ENCODE results near the gene CKMT2. TPM values are rescaled to one million over a fixed set of nuclear protein-coding genes. Genes with fewer than 3 reads are reported as not detected.
"Not testable (repeated sequence)": the region's sequence is repeated elsewhere in the genome, so short reads cannot be mapped to it uniquely, and the experiment has no call there.

The CKMT2 gene
- total RNA-seq, 1 experiment from 2014 or later, result not detected

DNA sequence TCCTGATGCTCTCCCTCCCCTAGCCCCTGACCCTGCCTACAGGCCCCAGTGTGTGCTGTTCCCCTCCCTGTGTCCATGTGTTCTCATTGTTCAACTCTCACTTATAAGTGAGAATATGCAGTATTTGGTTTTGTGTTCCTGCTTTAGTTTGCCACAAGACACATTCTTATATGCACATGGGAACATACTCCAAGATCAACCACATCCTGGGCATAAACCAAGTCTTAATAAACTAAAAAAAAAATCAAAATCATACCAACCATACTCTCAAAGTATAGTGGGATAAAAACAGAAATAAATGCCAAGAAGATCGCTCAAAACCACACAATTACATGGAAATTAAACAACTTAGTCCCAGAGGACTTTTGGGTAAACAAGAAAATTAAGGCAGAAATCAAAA lies 57.0 kb downstream of the CKMT2 start:
- Histone ChIP-seq H3K9me3 (ENCODE audit: control insufficient read depth, insufficient read depth, low read depth, low read length) (peaks cover 12% of the 10 kb centered on the region; the same call in 1 of the 2 replicates), H3K4me3 (ENCODE audit: low read depth in 2 of 2, low read length in 2 of 2) (no peak overlapping the region), H3K27me3 (ENCODE audit: control insufficient read depth, insufficient read depth, low read length) (no peaks in the 10 kb centered on the region), H3K4me1 (ENCODE audit: control insufficient read depth, insufficient read depth, low read length) (no peaks in the 10 kb centered on the region), H3K27ac (ENCODE audit: low read length) (no peak overlapping the region), H3K36me3 (ENCODE audit: control insufficient read depth, insufficient read depth, low read length) (no peaks in the 10 kb centered on the region)
- no peak for DNase-seq (ENCODE audit: low read depth, low spot score)
- ChIA-PET POLR2A (no interaction called here), CTCF (no interaction called here)
- no peak for ATAC-seq
- intact Hi-C loops (cut with micrococcal nuclease; ENCODE audit: unreplicated experiment) (loop anchor here (10.0 kb wide), 1 partner anchor 45 kb away; no protein-coding TSS in a partner anchor), in situ Hi-C loops (cut with HindIII; ENCODE audit: low pct_unique_long_range_greater_than_20kb, low sequenced_read_pairs) (no loop called here)
- TF ChIP-seq, protein P1, sequence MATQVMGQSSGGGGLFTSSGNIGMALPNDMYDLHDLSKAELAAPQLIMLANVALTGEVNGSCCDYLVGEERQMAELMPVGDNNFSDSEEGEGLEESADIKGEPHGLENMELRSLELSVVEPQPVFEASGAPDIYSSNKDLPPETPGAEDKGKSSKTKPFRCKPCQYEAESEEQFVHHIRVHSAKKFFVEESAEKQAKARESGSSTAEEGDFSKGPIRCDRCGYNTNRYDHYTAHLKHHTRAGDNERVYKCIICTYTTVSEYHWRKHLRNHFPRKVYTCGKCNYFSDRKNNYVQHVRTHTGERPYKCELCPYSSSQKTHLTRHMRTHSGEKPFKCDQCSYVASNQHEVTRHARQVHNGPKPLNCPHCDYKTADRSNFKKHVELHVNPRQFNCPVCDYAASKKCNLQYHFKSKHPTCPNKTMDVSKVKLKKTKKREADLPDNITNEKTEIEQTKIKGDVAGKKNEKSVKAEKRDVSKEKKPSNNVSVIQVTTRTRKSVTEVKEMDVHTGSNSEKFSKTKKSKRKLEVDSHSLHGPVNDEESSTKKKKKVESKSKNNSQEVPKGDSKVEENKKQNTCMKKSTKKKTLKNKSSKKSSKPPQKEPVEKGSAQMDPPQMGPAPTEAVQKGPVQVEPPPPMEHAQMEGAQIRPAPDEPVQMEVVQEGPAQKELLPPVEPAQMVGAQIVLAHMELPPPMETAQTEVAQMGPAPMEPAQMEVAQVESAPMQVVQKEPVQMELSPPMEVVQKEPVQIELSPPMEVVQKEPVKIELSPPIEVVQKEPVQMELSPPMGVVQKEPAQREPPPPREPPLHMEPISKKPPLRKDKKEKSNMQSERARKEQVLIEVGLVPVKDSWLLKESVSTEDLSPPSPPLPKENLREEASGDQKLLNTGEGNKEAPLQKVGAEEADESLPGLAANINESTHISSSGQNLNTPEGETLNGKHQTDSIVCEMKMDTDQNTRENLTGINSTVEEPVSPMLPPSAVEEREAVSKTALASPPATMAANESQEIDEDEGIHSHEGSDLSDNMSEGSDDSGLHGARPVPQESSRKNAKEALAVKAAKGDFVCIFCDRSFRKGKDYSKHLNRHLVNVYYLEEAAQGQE (IDR thresholded peaks at IDR 0.05; ENCODE audit: insufficient read depth in 1 of 2, low read depth in 2 of 2, low read length in 1 of 2), result no peak
- no peak for TF ChIP-seq POLR2AphosphoS5 (IDR thresholded peaks at IDR 0.05; ENCODE audit: low read depth, low read length)
- no peak for TF ChIP-seq SIN3A (IDR thresholded peaks at IDR 0.05; ENCODE audit: borderline replicate concordance, insufficient read depth, low read depth, low read length)
- BruUV-seq (replicated peaks), result no TSS peak

DNA sequence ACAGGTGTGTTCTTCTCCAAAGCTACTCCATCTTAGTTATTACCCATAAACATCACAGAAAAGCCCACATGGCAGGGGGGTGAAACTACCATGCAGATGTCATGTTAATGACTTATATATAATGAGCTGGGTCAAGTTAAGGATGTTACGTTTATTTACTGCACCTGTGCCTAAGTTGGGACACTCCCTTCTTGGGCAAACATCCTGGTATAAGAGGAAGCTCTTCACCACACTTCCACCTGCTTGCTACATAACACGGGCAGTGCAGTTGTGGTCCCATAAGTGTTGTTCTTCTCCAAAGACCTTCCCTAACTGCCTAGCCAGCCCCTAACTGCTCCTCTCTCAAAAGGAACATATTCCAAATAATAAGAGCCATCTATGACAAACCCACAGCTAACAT lies 59.0 kb downstream of the CKMT2 start:
- H3K9me3 ChIP-seq (ENCODE audit: control insufficient read depth, insufficient read depth, low read depth, low read length), result peaks cover 12% of the 10 kb centered on the region; the same call in 1 of the 2 replicates
- ATAC-seq (no peak), DNase-seq (ENCODE audit: low read depth, low spot score) (no peak)
- CTCF ChIA-PET, result no interaction called here
- no peak overlapping the region for H3K27ac ChIP-seq (ENCODE audit: low read length)
- H3K36me3 ChIP-seq (ENCODE audit: control insufficient read depth, insufficient read depth, low read length), result no peaks in the 10 kb centered on the region
- intact Hi-C loops (cut with micrococcal nuclease; ENCODE audit: unreplicated experiment), result loop anchor here (10.0 kb wide), 1 partner anchor 47 kb away; no protein-coding TSS in a partner anchor
- no peak overlapping the region for H3K4me3 ChIP-seq (ENCODE audit: low read depth in 2 of 2, low read length in 2 of 2)
- TF ChIP-seq TCF7L2 (IDR thresholded peaks at IDR 0.05; ENCODE audit: low read depth, low read length) (no peak), POLR2AphosphoS5 (IDR thresholded peaks at IDR 0.05; ENCODE audit: low read depth, low read length) (no peak), SIN3A (IDR thresholded peaks at IDR 0.05; ENCODE audit: borderline replicate concordance, insufficient read depth, low read depth, low read length) (no peak)
- TF ChIP-seq, protein P1 (IDR thresholded peaks at IDR 0.05; ENCODE audit: insufficient read depth in 1 of 2, low read depth in 2 of 2, low read length in 1 of 2), result no peak
- TF ChIP-seq, protein P2, sequence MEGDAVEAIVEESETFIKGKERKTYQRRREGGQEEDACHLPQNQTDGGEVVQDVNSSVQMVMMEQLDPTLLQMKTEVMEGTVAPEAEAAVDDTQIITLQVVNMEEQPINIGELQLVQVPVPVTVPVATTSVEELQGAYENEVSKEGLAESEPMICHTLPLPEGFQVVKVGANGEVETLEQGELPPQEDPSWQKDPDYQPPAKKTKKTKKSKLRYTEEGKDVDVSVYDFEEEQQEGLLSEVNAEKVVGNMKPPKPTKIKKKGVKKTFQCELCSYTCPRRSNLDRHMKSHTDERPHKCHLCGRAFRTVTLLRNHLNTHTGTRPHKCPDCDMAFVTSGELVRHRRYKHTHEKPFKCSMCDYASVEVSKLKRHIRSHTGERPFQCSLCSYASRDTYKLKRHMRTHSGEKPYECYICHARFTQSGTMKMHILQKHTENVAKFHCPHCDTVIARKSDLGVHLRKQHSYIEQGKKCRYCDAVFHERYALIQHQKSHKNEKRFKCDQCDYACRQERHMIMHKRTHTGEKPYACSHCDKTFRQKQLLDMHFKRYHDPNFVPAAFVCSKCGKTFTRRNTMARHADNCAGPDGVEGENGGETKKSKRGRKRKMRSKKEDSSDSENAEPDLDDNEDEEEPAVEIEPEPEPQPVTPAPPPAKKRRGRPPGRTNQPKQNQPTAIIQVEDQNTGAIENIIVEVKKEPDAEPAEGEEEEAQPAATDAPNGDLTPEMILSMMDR (IDR thresholded peaks at IDR 0.05), result no peak
- H3K27me3 ChIP-seq (ENCODE audit: control insufficient read depth, insufficient read depth, low read length), result no peaks in the 10 kb centered on the region
- in situ Hi-C loops (cut with HindIII; ENCODE audit: low pct_unique_long_range_greater_than_20kb, low sequenced_read_pairs), result no loop called here
- no TSS peak for BruUV-seq (replicated peaks)
- POLR2A ChIA-PET, result no interaction called here
- no peaks in the 10 kb centered on the region for H3K4me1 ChIP-seq (ENCODE audit: control insufficient read depth, insufficient read depth, low read length)

DNA sequence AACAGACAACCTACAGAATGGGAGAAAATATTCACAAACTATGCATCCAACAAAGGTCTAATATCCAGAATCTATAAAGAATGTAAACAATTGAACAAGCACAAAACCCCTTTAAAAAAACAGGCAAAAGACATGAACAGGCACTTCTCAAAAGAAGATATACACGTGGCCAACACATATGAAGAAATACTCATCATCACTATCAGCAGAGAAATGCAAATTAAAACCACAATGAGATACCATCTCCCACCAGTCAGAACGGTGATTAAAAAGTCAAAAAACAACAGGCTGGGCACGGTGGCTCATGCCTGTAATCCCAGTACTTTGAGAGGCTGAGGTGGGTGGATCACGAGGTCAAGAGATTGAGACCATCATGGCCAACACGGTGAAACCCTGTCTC lies 60.9 kb downstream of the CKMT2 start:
- ATAC-seq; DNase-seq (ENCODE audit: low read depth, low spot score); H3K27me3 ChIP-seq (ENCODE audit: control insufficient read depth, insufficient read depth, low read length); H3K27ac ChIP-seq (ENCODE audit: low read length); H3K4me3 ChIP-seq (ENCODE audit: low read depth in 2 of 2, low read length in 2 of 2); BruUV-seq (replicated peaks); in situ Hi-C loops (cut with HindIII; ENCODE audit: low pct_unique_long_range_greater_than_20kb, low sequenced_read_pairs); H3K4me1 ChIP-seq (ENCODE audit: control insufficient read depth, insufficient read depth, low read length); CTCF ChIA-PET; H3K36me3 ChIP-seq (ENCODE audit: control insufficient read depth, insufficient read depth, low read length): not testable (repeated sequence)
- POLR2A ChIA-PET, result interaction anchor here (0.5 kb wide), 1 partner anchor 99 kb away, joined by 5 read pairs; no protein-coding TSS in a partner anchor
- H3K9me3 ChIP-seq (ENCODE audit: control insufficient read depth, insufficient read depth, low read depth, low read length), result peaks cover 12% of the 10 kb centered on the region; the same call in 1 of the 2 replicates
- intact Hi-C loops (cut with micrococcal nuclease; ENCODE audit: unreplicated experiment), result loop anchor here (10.0 kb wide), 1 partner anchor 49 kb away; no protein-coding TSS in a partner anchor
